CD1c-positive myeloid dendritic cell (primary cell): ENCODE results near the gene ZFR.

Experiments used
- DNase-seq: peaks from one replicate; pipeline ENCODE4 v3.0.0-alpha.2; 2016; ENCODE audit errors: extremely low spot score

The ZFR gene

GRCh38 chr5:32358611-32359010 is 85.9 kb downstream of the ZFR start:
- DNase-seq: no peak

GRCh38 chr5:32357658-32358057 is 86.9 kb downstream of the ZFR start:
- no peak for DNase-seq

GRCh38 chr5:32355686-32356085 is 88.9 kb downstream of the ZFR start:
- DNase-seq: no peak

- no peak for DNase-seq
Observed at GRCh38 chr5:32353420-32353819, 91.1 kb downstream of the ZFR start.

- no peak for DNase-seq
Observed at GRCh38 chr5:32352685-32353084, 91.9 kb downstream of the ZFR start.

- DNase-seq: no peak
Observed at GRCh38 chr5:32346869-32347268, 97.7 kb downstream of the ZFR start.

- no peak for DNase-seq
Observed at GRCh38 chr5:32343058-32343672, 101.4 kb downstream of the ZFR start.

GRCh38 chr5:32342656-32343055 is 101.9 kb downstream of the ZFR start:
- no peak for DNase-seq

- no peak for DNase-seq
Observed at GRCh38 chr5:32339878-32340277, 104.7 kb downstream of the ZFR start.

- DNase-seq: no peak
Observed at GRCh38 chr5:32339198-32339597, 105.3 kb downstream of the ZFR start.

GRCh38 chr5:32332966-32333365 is 111.6 kb downstream of the ZFR start:
- DNase-seq: no peak

GRCh38 chr5:32332361-32332760 is 112.2 kb downstream of the ZFR start:
- DNase-seq: no peak

GRCh38 chr5:32331935-32332274 is 112.6 kb downstream of the ZFR start:
- DNase-seq: no peak

GRCh38 chr5:32331217-32331934 is 113.2 kb downstream of the ZFR start:
- DNase-seq: no peak

- DNase-seq: no peak
Observed at GRCh38 chr5:32330126-32330971, 114.2 kb downstream of the ZFR start.

GRCh38 chr5:32329395-32329834 is 115.1 kb downstream of the ZFR start:
- DNase-seq: peak; percentile 66

GRCh38 chr5:32326216-32326772 is 118.2 kb downstream of the ZFR start:
- DNase-seq: no peak

- no peak for DNase-seq
Observed at GRCh38 chr5:32325616-32326015, 118.9 kb downstream of the ZFR start.

GRCh38 chr5:32325062-32325461 is 119.5 kb downstream of the ZFR start:
- no peak for DNase-seq

GRCh38 chr5:32323741-32324140 is 120.8 kb downstream of the ZFR start:
- no peak for DNase-seq

- no peak for DNase-seq
Observed at GRCh38 chr5:32322882-32323281, 121.7 kb downstream of the ZFR start.

GRCh38 chr5:32321787-32322186 is 122.8 kb downstream of the ZFR start:
- DNase-seq: peak; percentile 55
